Measurements from ENCODE around the gene PFKL. TPM values are rescaled to one million over a fixed set of nuclear protein-coding genes. Genes with fewer than 3 reads are reported as not detected.
"Not testable (repeated sequence)": the region's sequence is repeated elsewhere in the genome, so short reads cannot be mapped to it uniquely, and the experiment has no call there.

The PFKL gene
- total RNA-seq, 1 donor from 2014 or later = 66.6 TPM

- no peak overlapping the region for H3K27ac Mint-ChIP-seq (ENCODE audit: unreplicated experiment)
- no peak overlapping the region for H3K4me3 Mint-ChIP-seq (ENCODE audit: unreplicated experiment)
- no peak for TF ChIP-seq CTCF (IDR thresholded peaks at IDR 0.05; ENCODE audit: unreplicated experiment)
- H3K27me3 Mint-ChIP-seq (ENCODE audit: unreplicated experiment) = peaks cover 6% of the 10 kb centered on the region
- no peaks in the 10 kb centered on the region for H3K36me3 Mint-ChIP-seq (ENCODE audit: low read depth, unreplicated experiment)
- DNase-seq (ENCODE audit: low spot score) = no peak
- H3K4me1 Mint-ChIP-seq (ENCODE audit: unreplicated experiment) = no peaks in the 10 kb centered on the region
- H3K9me3 Mint-ChIP-seq (ENCODE audit: unreplicated experiment) = no peaks in the 10 kb centered on the region
Observed at GRCh38 chr21:44357064-44357837, 57.4 kb downstream of the PFKL start.

DNA sequence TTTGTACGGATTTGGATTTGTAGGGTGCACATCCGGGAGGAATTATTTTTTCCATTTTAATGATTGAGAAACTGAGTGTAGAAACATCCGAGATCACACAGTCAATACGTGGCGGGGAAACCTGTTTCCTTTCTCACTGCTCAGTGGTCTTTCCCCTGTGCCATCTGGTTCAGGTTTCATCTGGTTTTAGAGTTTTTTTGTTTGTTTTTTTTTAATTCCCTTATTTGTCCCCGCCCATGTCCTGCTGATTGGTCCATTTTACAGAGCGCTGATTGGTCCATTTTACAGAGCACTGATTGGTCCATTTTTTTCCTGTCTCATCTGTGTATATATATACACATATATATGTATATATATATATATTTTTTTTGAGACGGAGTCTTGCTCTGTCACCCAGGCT, 59.5 kb downstream of the PFKL start:
- no peak for DNase-seq (ENCODE audit: low spot score)
- no peak for TF ChIP-seq CTCF (IDR thresholded peaks at IDR 0.05; ENCODE audit: unreplicated experiment)
- H3K27ac Mint-ChIP-seq (ENCODE audit: unreplicated experiment) = no peak overlapping the region
- H3K36me3 Mint-ChIP-seq (ENCODE audit: low read depth, unreplicated experiment) = no peaks in the 10 kb centered on the region
- H3K9me3 Mint-ChIP-seq (ENCODE audit: unreplicated experiment) = no peaks in the 10 kb centered on the region
- H3K27me3 Mint-ChIP-seq (ENCODE audit: unreplicated experiment) = no peaks in the 10 kb centered on the region
- no peaks in the 10 kb centered on the region for H3K4me1 Mint-ChIP-seq (ENCODE audit: unreplicated experiment)
- H3K4me3 Mint-ChIP-seq (ENCODE audit: unreplicated experiment) = no peak overlapping the region

GRCh38 chr21:44360159-44360558, 60.3 kb downstream of the PFKL start:
- no peaks in the 10 kb centered on the region for H3K4me1 Mint-ChIP-seq (ENCODE audit: unreplicated experiment)
- H3K4me3 Mint-ChIP-seq (ENCODE audit: unreplicated experiment) = no peak overlapping the region
- H3K9me3 Mint-ChIP-seq (ENCODE audit: unreplicated experiment) = no peaks in the 10 kb centered on the region
- DNase-seq (ENCODE audit: low spot score) = no peak
- TF ChIP-seq CTCF (IDR thresholded peaks at IDR 0.05; ENCODE audit: unreplicated experiment) = peak; percentile 23
- no peaks in the 10 kb centered on the region for H3K36me3 Mint-ChIP-seq (ENCODE audit: low read depth, unreplicated experiment)
- H3K27me3 Mint-ChIP-seq (ENCODE audit: unreplicated experiment) = no peaks in the 10 kb centered on the region
- H3K27ac Mint-ChIP-seq (ENCODE audit: unreplicated experiment) = no peak overlapping the region

- not testable (repeated sequence) for H3K27ac Mint-ChIP-seq (ENCODE audit: unreplicated experiment); DNase-seq (ENCODE audit: low spot score); H3K4me3 Mint-ChIP-seq (ENCODE audit: unreplicated experiment); H3K36me3 Mint-ChIP-seq (ENCODE audit: low read depth, unreplicated experiment); H3K9me3 Mint-ChIP-seq (ENCODE audit: unreplicated experiment); H3K4me1 Mint-ChIP-seq (ENCODE audit: unreplicated experiment); H3K27me3 Mint-ChIP-seq (ENCODE audit: unreplicated experiment)
Observed at GRCh38 chr21:44361903-44362302, 62.0 kb downstream of the PFKL start.

DNA sequence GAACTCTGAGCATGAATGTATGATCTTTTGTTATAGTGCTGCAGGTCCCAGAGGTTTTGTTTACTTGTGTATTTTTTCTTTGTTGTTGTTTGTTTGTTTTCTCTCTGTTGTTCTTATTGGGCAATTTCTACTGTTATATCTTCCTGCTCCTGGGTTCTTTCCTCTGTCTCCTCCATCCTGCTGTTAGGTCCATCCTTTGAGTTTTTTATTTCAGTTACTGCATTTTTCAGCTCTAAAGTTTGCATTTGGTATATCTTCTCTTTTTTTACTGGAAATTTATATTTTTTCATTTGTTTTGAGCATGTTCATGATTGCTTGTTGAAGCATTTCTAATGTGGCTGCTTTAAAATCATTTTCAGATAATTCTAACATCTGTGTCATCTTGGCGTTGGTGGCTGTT, 63.4 kb downstream of the PFKL start:
- no peak for DNase-seq (ENCODE audit: low spot score)
- TF ChIP-seq CTCF (IDR thresholded peaks at IDR 0.05; ENCODE audit: unreplicated experiment) = no peak
- Mint-ChIP-seq H3K4me3 (ENCODE audit: unreplicated experiment) (no peak overlapping the region), H3K36me3 (ENCODE audit: low read depth, unreplicated experiment) (no peaks in the 10 kb centered on the region), H3K27me3 (ENCODE audit: unreplicated experiment) (peaks cover 5% of the 10 kb centered on the region), H3K9me3 (ENCODE audit: unreplicated experiment) (no peaks in the 10 kb centered on the region), H3K4me1 (ENCODE audit: unreplicated experiment) (no peaks in the 10 kb centered on the region), H3K27ac (ENCODE audit: unreplicated experiment) (no peak overlapping the region)
